ENCODE data around the gene SPINT1. TPM values are rescaled to one million over a fixed set of nuclear protein-coding genes. Genes with fewer than 3 reads are reported as not detected.

The SPINT1 gene, protein sequence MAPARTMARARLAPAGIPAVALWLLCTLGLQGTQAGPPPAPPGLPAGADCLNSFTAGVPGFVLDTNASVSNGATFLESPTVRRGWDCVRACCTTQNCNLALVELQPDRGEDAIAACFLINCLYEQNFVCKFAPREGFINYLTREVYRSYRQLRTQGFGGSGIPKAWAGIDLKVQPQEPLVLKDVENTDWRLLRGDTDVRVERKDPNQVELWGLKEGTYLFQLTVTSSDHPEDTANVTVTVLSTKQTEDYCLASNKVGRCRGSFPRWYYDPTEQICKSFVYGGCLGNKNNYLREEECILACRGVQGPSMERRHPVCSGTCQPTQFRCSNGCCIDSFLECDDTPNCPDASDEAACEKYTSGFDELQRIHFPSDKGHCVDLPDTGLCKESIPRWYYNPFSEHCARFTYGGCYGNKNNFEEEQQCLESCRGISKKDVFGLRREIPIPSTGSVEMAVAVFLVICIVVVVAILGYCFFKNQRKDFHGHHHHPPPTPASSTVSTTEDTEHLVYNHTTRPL
- total RNA-seq (1 to 10 TPM; 2.5 to 4.1 TPM), total RNA-seq (5.3 to 7.2 reads per million in 2 donors)

DNA sequence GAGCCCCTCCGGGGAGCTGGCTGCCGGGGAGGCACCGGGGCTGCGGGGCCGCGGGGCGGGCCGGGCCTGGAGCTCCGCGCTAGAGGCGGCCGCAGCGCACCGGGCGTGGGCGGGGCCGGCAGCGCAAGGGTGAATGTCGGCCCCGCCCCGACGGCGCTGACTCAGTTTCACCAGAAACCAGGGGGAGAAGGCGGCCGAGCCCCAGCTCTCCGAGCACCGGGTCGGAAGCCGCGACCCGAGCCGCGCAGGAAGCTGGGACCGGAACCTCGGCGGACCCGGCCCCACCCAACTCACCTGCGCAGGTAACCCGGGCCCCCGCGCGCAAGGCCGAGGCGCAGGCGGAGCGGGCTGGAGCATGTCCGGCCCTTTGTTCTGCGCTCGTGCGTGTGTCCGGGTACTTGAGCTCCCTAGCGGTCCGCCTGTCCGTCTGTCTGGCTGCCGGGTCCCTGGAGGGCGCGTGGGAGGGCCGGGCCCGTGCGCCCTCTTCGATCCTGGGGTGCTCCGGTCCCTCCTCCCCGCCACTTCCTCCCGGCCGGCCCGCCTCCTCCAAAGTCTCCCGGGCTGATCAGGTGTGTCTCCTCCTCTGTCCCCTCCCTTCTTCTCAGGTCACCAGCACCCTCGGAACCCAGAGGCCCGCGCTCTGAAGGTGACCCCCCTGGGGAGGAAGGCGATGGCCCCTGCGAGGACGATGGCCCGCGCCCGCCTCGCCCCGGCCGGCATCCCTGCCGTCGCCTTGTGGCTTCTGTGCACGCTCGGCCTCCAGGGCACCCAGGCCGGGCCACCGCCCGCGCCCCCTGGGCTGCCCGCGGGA lies at the start of gene SPINT1:
SPINT1 (plus strand) TSS at position 164 of the 811 bp plus-strand sequence; CDS start at position 671, 507 bp downstream.
- Mint-ChIP-seq H3K4me1 (peaks cover 17% of the 10 kb centered on the region), H3K4me3 (peak within 1 kb of the TSS; percentile 90), H3K27ac (peak within 1 kb of the TSS; percentile 53), H3K27me3 (no peaks in the 10 kb centered on the region), H3K36me3 (ENCODE audit: low read depth) (no peaks in the 10 kb centered on the region)
- DNase-seq (no peak), ATAC-seq (peak; percentile 58)
- H3K9me3 ChIP-seq (ENCODE audit: control insufficient read depth, low read length, poor library complexity, severe bottlenecking), result no peaks in the 10 kb centered on the region

DNA sequence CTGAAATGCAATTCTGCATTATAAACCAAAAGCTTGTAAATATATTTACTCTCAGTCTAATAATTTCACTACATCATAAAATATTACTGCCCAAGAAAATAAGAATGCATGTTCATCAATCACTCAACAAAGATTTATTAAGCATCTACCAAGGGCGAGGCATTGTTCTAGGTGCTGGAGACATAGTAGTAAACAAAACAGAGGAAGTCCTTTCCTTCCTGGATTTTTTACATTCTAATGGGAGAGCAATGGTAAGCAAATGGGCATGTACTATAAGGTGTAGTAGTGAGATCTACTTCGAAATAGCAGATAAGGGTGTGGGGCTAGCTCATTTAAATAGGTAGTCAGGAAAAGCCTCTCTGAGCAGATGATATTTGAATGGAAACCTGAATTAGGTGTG lies 47.8 kb upstream of the SPINT1 start:
- DNase-seq (no peak), ATAC-seq (no peak)
- no peaks in the 10 kb centered on the region for H3K9me3 ChIP-seq (ENCODE audit: control insufficient read depth, low read length, poor library complexity, severe bottlenecking)
- H3K4me3 Mint-ChIP-seq, result no peak overlapping the region
- peaks cover 3% of the 10 kb centered on the region for H3K36me3 Mint-ChIP-seq (ENCODE audit: low read depth)
- peak overlapping the region; percentile 67 for H3K27ac Mint-ChIP-seq
- H3K27me3 Mint-ChIP-seq, result no peaks in the 10 kb centered on the region
- peaks cover 29% of the 10 kb centered on the region for H3K4me1 Mint-ChIP-seq

DNA sequence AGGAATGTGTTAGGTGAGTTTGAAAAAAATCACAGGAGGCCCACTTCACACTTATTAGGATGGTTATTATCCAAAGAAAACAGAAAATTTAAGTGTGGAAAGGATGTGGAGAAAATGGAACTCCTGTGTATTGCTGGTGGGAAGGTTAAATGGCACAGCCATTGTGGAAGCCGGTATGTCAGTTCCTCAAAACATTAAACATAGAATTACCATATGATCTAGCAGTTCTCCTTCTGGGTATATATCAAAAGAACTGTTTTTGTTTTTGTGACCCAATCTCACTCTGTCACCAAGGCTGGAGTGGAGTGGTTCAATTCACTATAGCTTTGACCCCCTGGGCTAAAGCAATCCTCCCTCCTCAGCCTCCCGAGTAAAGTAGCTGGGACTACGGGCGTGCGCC lies 47.3 kb upstream of the SPINT1 start:
- DNase-seq (no peak), ATAC-seq (no peak)
- Mint-ChIP-seq H3K4me1 (peaks cover 30% of the 10 kb centered on the region), H3K27me3 (no peaks in the 10 kb centered on the region), H3K27ac (no peak overlapping the region), H3K36me3 (ENCODE audit: low read depth) (peaks cover 3% of the 10 kb centered on the region), H3K4me3 (no peak overlapping the region)
- no peaks in the 10 kb centered on the region for H3K9me3 ChIP-seq (ENCODE audit: control insufficient read depth, low read length, poor library complexity, severe bottlenecking)

GRCh38 chr15:40799523-40799922 lies 44.3 kb upstream of the SPINT1 start:
- peaks cover 34% of the 10 kb centered on the region for H3K4me1 Mint-ChIP-seq
- DNase-seq (no peak), ATAC-seq (no peak)
- H3K27me3 Mint-ChIP-seq, result no peaks in the 10 kb centered on the region
- H3K36me3 Mint-ChIP-seq (ENCODE audit: low read depth), result peaks cover 7% of the 10 kb centered on the region
- H3K9me3 ChIP-seq (ENCODE audit: control insufficient read depth, low read length, poor library complexity, severe bottlenecking), result no peaks in the 10 kb centered on the region
- no peak overlapping the region for H3K4me3 Mint-ChIP-seq
- no peak overlapping the region for H3K27ac Mint-ChIP-seq

- Mint-ChIP-seq H3K27ac (no peak overlapping the region), H3K36me3 (ENCODE audit: low read depth) (peaks cover 7% of the 10 kb centered on the region), H3K4me1 (peaks cover 30% of the 10 kb centered on the region), H3K27me3 (no peaks in the 10 kb centered on the region), H3K4me3 (no peak overlapping the region)
- DNase-seq (no peak), ATAC-seq (no peak)
- H3K9me3 ChIP-seq (ENCODE audit: control insufficient read depth, low read length, poor library complexity, severe bottlenecking), result no peaks in the 10 kb centered on the region
Observed at GRCh38 chr15:40803076-40803475, 40.8 kb upstream of the SPINT1 start.

- Mint-ChIP-seq H3K27ac (no peak overlapping the region), H3K4me1 (peaks cover 27% of the 10 kb centered on the region), H3K27me3 (no peaks in the 10 kb centered on the region), H3K4me3 (no peak overlapping the region), H3K36me3 (ENCODE audit: low read depth) (peaks cover 3% of the 10 kb centered on the region)
- DNase-seq, result no peak
- H3K9me3 ChIP-seq (ENCODE audit: control insufficient read depth, low read length, poor library complexity, severe bottlenecking), result no peaks in the 10 kb centered on the region
- no peak for ATAC-seq
Observed at GRCh38 chr15:40803688-40804087, 40.2 kb upstream of the SPINT1 start.

DNA sequence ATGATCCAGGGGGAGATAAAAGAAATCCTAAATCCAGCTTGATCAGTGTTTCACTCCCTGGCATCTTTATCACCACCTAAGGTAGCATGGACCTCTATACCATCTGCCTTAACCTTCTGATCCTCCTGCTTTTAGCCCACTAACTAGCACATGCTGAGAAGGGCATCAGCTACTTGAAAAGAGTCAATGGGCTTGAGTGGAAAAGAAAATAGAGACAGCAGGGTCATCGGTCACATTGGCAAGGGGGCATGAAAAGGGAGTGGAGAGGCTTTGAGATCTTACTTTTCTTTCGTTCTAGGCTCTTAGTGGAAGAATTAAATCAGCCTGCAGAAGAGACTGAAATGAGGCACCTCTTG lies 37.2 kb upstream of the SPINT1 start:
- H3K36me3 Mint-ChIP-seq (ENCODE audit: low read depth), result peaks cover 3% of the 10 kb centered on the region
- peak overlapping the region; percentile 95 for H3K27ac Mint-ChIP-seq
- H3K9me3 ChIP-seq (ENCODE audit: control insufficient read depth, low read length, poor library complexity, severe bottlenecking), result no peaks in the 10 kb centered on the region
- H3K27me3 Mint-ChIP-seq, result no peaks in the 10 kb centered on the region
- ATAC-seq (no peak), DNase-seq (no peak)
- H3K4me1 Mint-ChIP-seq, result peaks cover 23% of the 10 kb centered on the region
- peak overlapping the region; percentile 99 for H3K4me3 Mint-ChIP-seq

DNA sequence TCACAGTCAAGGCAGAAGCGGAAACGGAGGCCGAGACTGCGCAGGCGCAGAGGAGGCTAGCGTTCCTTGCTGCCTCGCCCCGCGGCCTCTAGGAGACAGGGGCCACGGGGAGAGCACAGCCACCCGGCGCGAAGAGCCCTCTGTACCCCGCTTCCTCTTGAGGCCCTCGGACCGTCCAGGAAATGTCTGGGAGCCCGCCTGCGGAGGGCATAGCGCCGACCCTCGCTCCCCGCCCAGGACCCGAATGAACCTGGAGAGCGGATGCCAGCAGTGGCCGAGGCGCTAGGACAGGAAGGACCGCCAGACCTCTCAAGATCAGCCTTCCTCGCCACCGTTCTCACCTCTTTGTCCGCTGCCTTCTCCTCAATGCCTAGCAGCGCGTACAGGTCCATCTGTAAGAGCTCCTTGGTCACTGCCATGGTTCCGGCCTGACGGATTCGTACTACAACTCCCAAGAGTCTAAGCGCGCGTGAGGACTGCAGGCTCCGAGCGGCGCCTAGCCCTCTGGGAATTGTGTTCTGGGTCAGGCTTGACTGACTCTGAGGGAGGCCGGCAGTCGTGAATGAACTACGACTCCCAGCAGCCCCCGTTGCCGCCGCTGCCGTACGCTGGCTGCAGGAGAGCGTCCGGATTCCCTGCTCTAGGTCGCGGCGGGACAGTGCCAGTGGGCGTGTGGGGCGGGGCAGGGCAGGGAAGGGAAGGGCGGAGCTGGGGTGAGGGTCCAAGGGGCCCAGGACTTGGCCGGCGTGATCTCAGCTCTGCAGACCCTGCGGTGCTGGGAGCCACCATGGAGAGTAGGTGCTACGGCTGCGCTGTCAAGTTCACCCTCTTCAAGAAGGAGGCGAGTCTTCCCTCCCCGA lies 36.6 kb upstream of the SPINT1 start, which contains the start of the genes DNAJC17 and ZFYVE19:
DNAJC17 (minus strand) TSS at position 446 of the 860 bp plus-strand sequence; CDS start at position 419, 27 bp downstream.
ZFYVE19 (plus strand) TSS at position 62 of the 860 bp plus-strand sequence; CDS start at position 563, 501 bp downstream.
- peaks cover 18% of the 10 kb centered on the region for H3K4me1 Mint-ChIP-seq
- no peaks in the 10 kb centered on the region for H3K36me3 Mint-ChIP-seq (ENCODE audit: low read depth)
- H3K27ac Mint-ChIP-seq, result peak within 1 kb of the TSS; percentile 95
- H3K27me3 Mint-ChIP-seq, result no peaks in the 10 kb centered on the region
- ATAC-seq, result peak; percentile 98
- peak within 1 kb of the TSS; percentile 99 for H3K4me3 Mint-ChIP-seq
- no peaks in the 10 kb centered on the region for H3K9me3 ChIP-seq (ENCODE audit: control insufficient read depth, low read length, poor library complexity, severe bottlenecking)
- peak; percentile 85 to 89 (median 88) for DNase-seq

- no peak for DNase-seq
Observed at GRCh38 chr15:40807888-40808461, 35.9 kb upstream of the SPINT1 start.

DNA sequence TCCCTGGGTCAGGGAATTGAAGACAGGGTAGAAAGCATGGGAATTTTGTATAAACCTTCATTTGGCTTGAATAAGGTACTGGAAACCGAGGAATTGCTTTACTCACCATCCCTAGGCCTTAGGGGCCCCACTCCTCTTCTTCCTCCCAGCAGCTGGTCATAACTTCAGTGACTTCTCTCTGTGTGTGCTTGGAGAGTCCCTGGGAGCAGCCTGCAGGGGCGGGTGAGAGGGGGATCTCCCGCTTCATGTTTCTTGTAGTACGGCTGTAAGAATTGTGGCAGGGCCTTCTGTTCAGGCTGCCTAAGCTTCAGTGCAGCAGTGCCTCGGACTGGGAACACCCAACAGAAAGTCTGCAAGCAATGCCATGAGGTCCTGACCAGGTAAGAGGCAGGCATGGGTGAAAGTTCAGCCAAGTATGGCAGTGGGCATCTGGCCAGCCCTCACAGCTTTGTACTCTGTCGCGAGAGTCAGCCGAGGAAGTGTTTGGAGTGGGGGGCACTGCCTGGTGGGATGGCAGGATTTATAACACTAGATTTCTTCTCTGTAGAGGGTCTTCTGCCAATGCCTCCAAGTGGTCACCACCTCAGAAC lies 34.9 kb upstream of the SPINT1 start:
- H3K4me1 Mint-ChIP-seq, result peaks cover 11% of the 10 kb centered on the region
- no peak for ATAC-seq
- no peak for DNase-seq
- H3K36me3 Mint-ChIP-seq (ENCODE audit: low read depth), result no peaks in the 10 kb centered on the region
- no peak overlapping the region for H3K27ac Mint-ChIP-seq
- peak overlapping the region; percentile 99 for H3K4me3 Mint-ChIP-seq
- no peaks in the 10 kb centered on the region for H3K27me3 Mint-ChIP-seq
- H3K9me3 ChIP-seq (ENCODE audit: control insufficient read depth, low read length, poor library complexity, severe bottlenecking), result no peaks in the 10 kb centered on the region

More at GRCh38 chr15:40807888-40808461, 35.9 kb upstream of the SPINT1 start:
- no peaks in the 10 kb centered on the region for H3K9me3 ChIP-seq (ENCODE audit: control insufficient read depth, low read length, poor library complexity, severe bottlenecking)
- H3K4me3 Mint-ChIP-seq, result peak overlapping the region; percentile 99
- peaks cover 17% of the 10 kb centered on the region for H3K4me1 Mint-ChIP-seq
- H3K27ac Mint-ChIP-seq, result peak overlapping the region; percentile 95
- no peak for ATAC-seq
- no peaks in the 10 kb centered on the region for H3K36me3 Mint-ChIP-seq (ENCODE audit: low read depth)
- no peaks in the 10 kb centered on the region for H3K27me3 Mint-ChIP-seq

- no peak for ATAC-seq
- Mint-ChIP-seq H3K4me3 (no peak overlapping the region), H3K36me3 (ENCODE audit: low read depth) (peaks cover 6% of the 10 kb centered on the region), H3K27ac (no peak overlapping the region), H3K27me3 (no peaks in the 10 kb centered on the region), H3K4me1 (peaks cover 3% of the 10 kb centered on the region)
- H3K9me3 ChIP-seq (ENCODE audit: control insufficient read depth, low read length, poor library complexity, severe bottlenecking), result no peaks in the 10 kb centered on the region
- no peak for DNase-seq
Observed at GRCh38 chr15:40812721-40813425, 31.0 kb upstream of the SPINT1 start.

Data from T-helper 17 cell (primary cell).